ENCODE measurements around the gene MGAT2. TPM values are rescaled to one million over a fixed set of nuclear protein-coding genes. Genes with fewer than 3 reads are reported as not detected.

MGAT2 gene
- total RNA-seq, 1 donor from 2014 or later: 30.3 TPM

GRCh38 chr14:49634547-49635334 lies 14.1 kb downstream of the MGAT2 start, which contains the start of gene DNAAF2:
Gene DNAAF2 (minus strand): TSS chr14:49635244. CDS start chr14:49635149, 95 bp downstream.
- peak within 1 kb of the TSS; percentile 90 for H2AFZ ChIP-seq (replicated peaks)
- H3K4me1 ChIP-seq: peaks cover 7% of the 10 kb centered on the region
- Mint-ChIP-seq H3K9me3 (no peaks in the 10 kb centered on the region), H3K27ac (peak within 1 kb of the TSS; percentile 98), H3K4me3 (peak within 1 kb of the TSS; percentile 100), H3K36me3 (peaks cover 22% of the 10 kb centered on the region), H3K27me3 (ENCODE audit: insufficient read depth, low read depth) (peaks cover 8% of the 10 kb centered on the region), H3K4me1 (peaks cover 29% of the 10 kb centered on the region)
- peak; percentile 87 for DNase-seq (ENCODE audit: low spot score)
- H3K27ac ChIP-seq: peak within 1 kb of the TSS; percentile 95
- H3F3A ChIP-seq (ENCODE audit: low read depth): peaks cover 36% of the 10 kb centered on the region
- H4K20me1 ChIP-seq (ENCODE audit: low read depth): peaks cover 44% of the 10 kb centered on the region
- H3K27me3 ChIP-seq: no peaks in the 10 kb centered on the region
- TF ChIP-seq CTCF (IDR thresholded peaks at IDR 0.05): no peak
- TF ChIP-seq EZH2 (IDR thresholded peaks at IDR 0.05): no peak
- TF ChIP-seq EZH2phosphoT487 (IDR thresholded peaks at IDR 0.05): no peak
- peak within 1 kb of the TSS; percentile 80 for H3K4me3 ChIP-seq
- H3K9ac ChIP-seq: peak within 1 kb of the TSS; percentile 24
- no peaks in the 10 kb centered on the region for H3K9me3 ChIP-seq (ENCODE audit: low read depth)
- peak within 1 kb of the TSS; percentile 85 for H3K4me2 ChIP-seq
- no peaks in the 10 kb centered on the region for H3K36me3 ChIP-seq
- peaks cover 86% of the 10 kb centered on the region for H3K79me2 ChIP-seq (ENCODE audit: low read depth)

GRCh38 chr14:49636866-49637265 lies 16.3 kb downstream of the MGAT2 start:
- Histone ChIP-seq H3F3A (ENCODE audit: low read depth) (peaks cover 36% of the 10 kb centered on the region), H3K79me2 (ENCODE audit: low read depth) (peaks cover 77% of the 10 kb centered on the region), H3K36me3 (no peaks in the 10 kb centered on the region), H2AFZ (replicated peaks) (no peak overlapping the region), H3K9ac (no peak overlapping the region), H3K27me3 (no peaks in the 10 kb centered on the region), H3K4me2 (no peak overlapping the region), H3K9me3 (ENCODE audit: low read depth) (no peaks in the 10 kb centered on the region), H3K4me1 (peaks cover 2% of the 10 kb centered on the region), H3K27ac (no peak overlapping the region), H3K4me3 (no peak overlapping the region), H4K20me1 (ENCODE audit: low read depth) (peaks cover 33% of the 10 kb centered on the region)
- no peak for DNase-seq (ENCODE audit: low spot score)
- Mint-ChIP-seq H3K27me3 (ENCODE audit: insufficient read depth, low read depth) (peaks cover 8% of the 10 kb centered on the region), H3K9me3 (no peaks in the 10 kb centered on the region), H3K36me3 (peaks cover 23% of the 10 kb centered on the region), H3K4me1 (peaks cover 20% of the 10 kb centered on the region), H3K4me3 (peak overlapping the region; percentile 25), H3K27ac (no peak overlapping the region)
- TF ChIP-seq CTCF (IDR thresholded peaks at IDR 0.05): no peak
- TF ChIP-seq EZH2 (IDR thresholded peaks at IDR 0.05): no peak
- no peak for TF ChIP-seq EZH2phosphoT487 (IDR thresholded peaks at IDR 0.05)

- Mint-ChIP-seq H3K4me3 (no peak overlapping the region), H3K4me1 (peaks cover 17% of the 10 kb centered on the region), H3K36me3 (peaks cover 23% of the 10 kb centered on the region), H3K27me3 (ENCODE audit: insufficient read depth, low read depth) (peaks cover 8% of the 10 kb centered on the region), H3K9me3 (no peaks in the 10 kb centered on the region), H3K27ac (no peak overlapping the region)
- Histone ChIP-seq H3K27ac (no peak overlapping the region), H3F3A (ENCODE audit: low read depth) (peaks cover 42% of the 10 kb centered on the region), H2AFZ (replicated peaks) (no peak overlapping the region), H3K4me2 (no peak overlapping the region), H3K4me3 (no peak overlapping the region), H3K36me3 (no peaks in the 10 kb centered on the region), H3K27me3 (no peaks in the 10 kb centered on the region), H3K9me3 (ENCODE audit: low read depth) (no peaks in the 10 kb centered on the region), H4K20me1 (ENCODE audit: low read depth) (peaks cover 29% of the 10 kb centered on the region), H3K4me1 (no peaks in the 10 kb centered on the region), H3K9ac (no peak overlapping the region), H3K79me2 (ENCODE audit: low read depth) (peaks cover 69% of the 10 kb centered on the region)
- DNase-seq (ENCODE audit: low spot score): no peak
- TF ChIP-seq EZH2 (IDR thresholded peaks at IDR 0.05) (no peak), CTCF (IDR thresholded peaks at IDR 0.05) (no peak), EZH2phosphoT487 (IDR thresholded peaks at IDR 0.05) (no peak)
These were observed 17.0 kb downstream of the MGAT2 start for GRCh38 chr14:49637534-49638078.
